ENCODE results near the gene SPRR2G.
"Not testable (repeated sequence)": the region's sequence is repeated elsewhere in the genome, so short reads cannot be mapped to it uniquely, and the experiment has no call there.

SPRR2G gene

GRCh38 chr1:153133743-153134142, 16.9 kb downstream of the SPRR2G start:
- no peak for TF ChIP-seq CTCF (IDR thresholded peaks at IDR 0.05; ENCODE audit: extremely low read depth, insufficient read depth, missing control alignments)
- in situ Hi-C loops (cut with MboI; ENCODE audit: low pct_unique_long_range_greater_than_20kb, low sequenced_read_pairs, unreplicated experiment): no loop called here
- DNase-seq (ENCODE audit: low spot score): no peak

- DNase-seq (ENCODE audit: low spot score): no peak
- TF ChIP-seq CTCF (IDR thresholded peaks at IDR 0.05; ENCODE audit: extremely low read depth, insufficient read depth, missing control alignments): no peak
- in situ Hi-C loops (cut with MboI; ENCODE audit: low pct_unique_long_range_greater_than_20kb, low sequenced_read_pairs, unreplicated experiment): no loop called here
Observed at GRCh38 chr1:153133267-153133666, 17.4 kb downstream of the SPRR2G start.

GRCh38 chr1:153128688-153129087, 22.0 kb downstream of the SPRR2G start:
- in situ Hi-C loops (cut with MboI; ENCODE audit: low pct_unique_long_range_greater_than_20kb, low sequenced_read_pairs, unreplicated experiment); DNase-seq (ENCODE audit: low spot score): not testable (repeated sequence)

GRCh38 chr1:153127296-153127695, 23.4 kb downstream of the SPRR2G start:
- DNase-seq (ENCODE audit: low spot score): no peak
- in situ Hi-C loops (cut with MboI; ENCODE audit: low pct_unique_long_range_greater_than_20kb, low sequenced_read_pairs, unreplicated experiment): no loop called here
- TF ChIP-seq CTCF (IDR thresholded peaks at IDR 0.05; ENCODE audit: extremely low read depth, insufficient read depth, missing control alignments): no peak

GRCh38 chr1:153125536-153125935, 25.2 kb downstream of the SPRR2G start:
- no peak for DNase-seq (ENCODE audit: low spot score)
- in situ Hi-C loops (cut with MboI; ENCODE audit: low pct_unique_long_range_greater_than_20kb, low sequenced_read_pairs, unreplicated experiment): no loop called here
- TF ChIP-seq CTCF (IDR thresholded peaks at IDR 0.05; ENCODE audit: extremely low read depth, insufficient read depth, missing control alignments): no peak

GRCh38 chr1:153123793-153124192, 26.9 kb downstream of the SPRR2G start:
- DNase-seq (ENCODE audit: low spot score); in situ Hi-C loops (cut with MboI; ENCODE audit: low pct_unique_long_range_greater_than_20kb, low sequenced_read_pairs, unreplicated experiment): not testable (repeated sequence)

- TF ChIP-seq CTCF (IDR thresholded peaks at IDR 0.05; ENCODE audit: extremely low read depth, insufficient read depth, missing control alignments): no peak
- in situ Hi-C loops (cut with MboI; ENCODE audit: low pct_unique_long_range_greater_than_20kb, low sequenced_read_pairs, unreplicated experiment): no loop called here
- peak; percentile 3 for DNase-seq (ENCODE audit: low spot score)
Observed at GRCh38 chr1:153122831-153123421, 27.8 kb downstream of the SPRR2G start.

GRCh38 chr1:153120945-153121344, 29.7 kb downstream of the SPRR2G start:
- no peak for DNase-seq (ENCODE audit: low spot score)
- TF ChIP-seq CTCF (IDR thresholded peaks at IDR 0.05; ENCODE audit: extremely low read depth, insufficient read depth, missing control alignments): no peak
- in situ Hi-C loops (cut with MboI; ENCODE audit: low pct_unique_long_range_greater_than_20kb, low sequenced_read_pairs, unreplicated experiment): no loop called here
